IMR-90 (cell line): ENCODE data around the gene NT5DC3. TPM values are rescaled to one million over a fixed set of nuclear protein-coding genes. Genes with fewer than 3 reads are reported as not detected.

Experiments used
- ATAC-seq: fragments of 200-7000 bp; cut with Tn5 transposase; 2 replicates; pipeline ENCODE4 v1.9.1; 2020; ENCODE audit warnings: low read depth, mild to moderate bottlenecking, moderate library complexity
- BruUV-seq: library from RNA; stranded (reverse); fragments of 400-500 nt; replicated peaks from 2 replicates; lab custom pipeline; 2021; lab: Mats Ljungman, UMichigan
- CTCF ChIA-PET: fragments of 300-600 bp; formaldehyde crosslinking; extraction: SDS; loops from one replicate; lab custom pipeline; 2021; ENCODE audit warnings: antibody characterized with exemption; lab: Yijun Ruan, JAX
- POLR2A ChIA-PET: fragments of 300-600 bp; sonication (Branson Sonifier 250); formaldehyde crosslinking; loops from one replicate; lab custom pipeline; 2022; ENCODE audit warnings: antibody characterized with exemption; ENCODE audit not compliant: unreplicated experiment; lab: Charles Lee
- DNase-seq: peaks from one replicate; pipeline ENCODE4 v3.0.0; 2013
- H2AFZ ChIP-seq: replicated peaks from 2 replicates; pipeline ENCODE3; 2013; ENCODE audit warnings: low read length, mild to moderate bottlenecking; ENCODE audit not compliant: poor library complexity
- H2AK5ac ChIP-seq: 2 replicates; pipeline ENCODE4 v1.6.1; 2013; ENCODE audit warnings: low read depth, low read length, inconsistent platforms
- H2AK9ac ChIP-seq: replicated peaks from 2 replicates; pipeline ENCODE3; 2013; ENCODE audit warnings: mild to moderate bottlenecking, low read depth, low read length, moderate library complexity; ENCODE audit not compliant: poor library complexity
- H2BK120ac ChIP-seq: 2 replicates; pipeline ENCODE4 v1.6.1; 2013; ENCODE audit warnings: low read depth, low read length, inconsistent platforms
- H2BK15ac ChIP-seq: 3 replicates; pipeline ENCODE4 v1.6.1; 2013; ENCODE audit warnings: low read depth, low read length, inconsistent platforms
- H2BK20ac ChIP-seq: 2 replicates; pipeline ENCODE4 v1.6.1; 2013; ENCODE audit warnings: low read depth, mild to moderate bottlenecking, inconsistent platforms, low read length, moderate library complexity
- H2BK5ac ChIP-seq: 2 replicates; pipeline ENCODE4 v1.6.1; 2013; ENCODE audit warnings: mild to moderate bottlenecking, low read depth, low read length, inconsistent platforms; ENCODE audit not compliant: poor library complexity, severe bottlenecking
- H3K14ac ChIP-seq: replicated peaks from 2 replicates; pipeline ENCODE4 v1.6.1; 2013; ENCODE audit warnings: low read depth, low read length, inconsistent platforms
- H3K18ac ChIP-seq: 2 replicates; pipeline ENCODE4 v1.6.1; 2013; ENCODE audit warnings: low read depth, low read length, control low read depth
- H3K23ac ChIP-seq: 2 replicates; pipeline ENCODE4 v1.6.1; 2013; ENCODE audit warnings: low read depth, low read length, inconsistent platforms
- H3K27ac ChIP-seq: 2 replicates; pipeline ENCODE4 v1.5.1; 2013; ENCODE audit warnings: mild to moderate bottlenecking, control low read depth, low read length; ENCODE audit not compliant: insufficient read depth
- H3K27me3 ChIP-seq: 2 replicates; pipeline ENCODE4 v1.6.1; 2013; ENCODE audit warnings: low read length; ENCODE audit not compliant: control insufficient read depth, insufficient read depth
- H3K36me3 ChIP-seq: 2 replicates; pipeline ENCODE4 v1.6.1; 2013; ENCODE audit warnings: low read length, mixed read lengths; ENCODE audit not compliant: control insufficient read depth, insufficient read depth
- H3K4ac ChIP-seq: 2 replicates; pipeline ENCODE4 v1.6.1; 2013; ENCODE audit warnings: low read depth, low read length, inconsistent platforms
- H3K4me1 ChIP-seq: 2 replicates; pipeline ENCODE4 v1.6.1; 2013; ENCODE audit warnings: low read length, mixed read lengths; ENCODE audit not compliant: control insufficient read depth, insufficient read depth
- H3K4me2 ChIP-seq: 2 replicates; pipeline ENCODE4 v1.6.1; 2013; ENCODE audit warnings: low read depth, mild to moderate bottlenecking, control low read depth, low read length, moderate library complexity
- H3K4me3 ChIP-seq: 2 replicates; pipeline ENCODE4 v1.5.1; 2013; ENCODE audit warnings: low read depth, mild to moderate bottlenecking, control low read depth, low read length, moderate library complexity; ENCODE audit not compliant: insufficient read depth
- H3K56ac ChIP-seq: 2 replicates; pipeline ENCODE4 v1.6.1; 2013; ENCODE audit warnings: low read length, inconsistent platforms; ENCODE audit not compliant: insufficient read depth; ENCODE audit errors: extremely low read depth
- H3K79me1 ChIP-seq, 2 experiments: 2 replicates each; pipeline ENCODE4 v1.6.1; 2013; ENCODE audit warnings: low read length in 2 of 2, inconsistent platforms in 1 of 2, low read depth in 1 of 2
- H3K9ac ChIP-seq: 2 replicates; pipeline ENCODE4 v1.6.1; 2013; ENCODE audit warnings: low read depth, low read length, control low read depth
- H3K9me1 ChIP-seq: 2 replicates; pipeline ENCODE4 v1.6.1; 2013; ENCODE audit warnings: low read length, inconsistent platforms; ENCODE audit not compliant: insufficient read depth
- H3K9me3 ChIP-seq: 2 replicates; pipeline ENCODE4 v1.6.1; 2013; ENCODE audit warnings: low read length; ENCODE audit not compliant: control insufficient read depth, insufficient read depth
- H4K20me1 ChIP-seq: 2 replicates; pipeline ENCODE4 v1.6.1; 2013; ENCODE audit warnings: low read length, inconsistent platforms; ENCODE audit not compliant: insufficient read depth
- H4K5ac ChIP-seq: 2 replicates; pipeline ENCODE4 v1.6.1; 2013; ENCODE audit warnings: mild to moderate bottlenecking, low read depth, low read length, control low read depth
- H4K8ac ChIP-seq, 2 experiments: 2 replicates each; pipeline ENCODE4 v1.6.1; 2013; ENCODE audit warnings: low read depth in 2 of 2, low read length in 2 of 2, control low read depth in 1 of 2, inconsistent platforms in 1 of 2
- H4K91ac ChIP-seq: 2 replicates; pipeline ENCODE4 v1.6.1; 2013; ENCODE audit warnings: low read depth, low read length, inconsistent platforms; ENCODE audit not compliant: insufficient read depth
- BHLHE40 ChIP-seq: fragments of 150-350 bp; IDR thresholded peaks from 2 replicates; pipeline ENCODE4 v1.6.1; 2016; ENCODE audit warnings: mild to moderate bottlenecking, low read depth, low read length
- CEBPB ChIP-seq: IDR thresholded peaks from 2 replicates; pipeline ENCODE4 v1.6.1; 2012; ENCODE audit warnings: low read depth, low read length, improper control_type of control experiment
- CHD1 ChIP-seq: IDR thresholded peaks from 2 replicates; pipeline ENCODE4 v1.6.1; 2012; ENCODE audit warnings: low read depth, low read length, improper control_type of control experiment
- CTCF ChIP-seq: conservative IDR thresholded peaks from 2 replicates; pipeline ENCODE4 v1.5.1; 2012; ENCODE audit warnings: mild to moderate bottlenecking, low read depth, low read length, improper control_type of control experiment
- ELK1 ChIP-seq: fragments of 150-350 bp; IDR thresholded peaks from 2 replicates; pipeline ENCODE4 v1.6.1; 2016; ENCODE audit warnings: low read depth, mild to moderate bottlenecking, low read length, moderate library complexity, borderline replicate concordance
- FOS ChIP-seq: fragments of 150-350 bp; IDR thresholded peaks from 2 replicates; pipeline ENCODE4 v1.6.1; 2016; ENCODE audit warnings: low read depth, low read length
- MAFK ChIP-seq: IDR thresholded peaks from 2 replicates; pipeline ENCODE4 v1.6.1; 2012; ENCODE audit warnings: low read depth, low read length, improper control_type of control experiment
- MAZ ChIP-seq: IDR thresholded peaks from 2 replicates; pipeline ENCODE4 v1.6.1; 2012; ENCODE audit warnings: low read depth, mild to moderate bottlenecking, low read length, improper control_type of control experiment, moderate library complexity, borderline replicate concordance
- MXI1 ChIP-seq: IDR thresholded peaks from 2 replicates; pipeline ENCODE4 v1.6.1; 2012; ENCODE audit warnings: low read depth, mild to moderate bottlenecking, low read length, moderate library complexity, borderline replicate concordance
- NFE2L2 ChIP-seq: fragments of 150-350 bp; IDR thresholded peaks from 2 replicates; pipeline ENCODE4 v1.6.1; 2016; ENCODE audit warnings: low read depth, mild to moderate bottlenecking, low read length
- RAD21 ChIP-seq: IDR thresholded peaks from 2 replicates; pipeline ENCODE4 v1.6.1; 2012; ENCODE audit warnings: low read length, improper control_type of control experiment
- RCOR1 ChIP-seq: IDR thresholded peaks from 2 replicates; pipeline ENCODE4 v1.6.1; 2012; ENCODE audit warnings: mild to moderate bottlenecking, low read length, improper control_type of control experiment; ENCODE audit not compliant: insufficient replicate concordance
- RFX5 ChIP-seq: IDR thresholded peaks from 2 replicates; pipeline ENCODE4 v1.8.0; 2012; ENCODE audit warnings: low read depth, mild to moderate bottlenecking, low read length, moderate library complexity
- SMC3 ChIP-seq: fragments of 150-350 bp; IDR thresholded peaks from 2 replicates; pipeline ENCODE4 v1.6.1; 2016; ENCODE audit warnings: low read depth, mild to moderate bottlenecking, antibody characterized with exemption, low read length, moderate library complexity
- USF2 ChIP-seq: fragments of 150-350 bp; IDR thresholded peaks from 2 replicates; pipeline ENCODE4 v1.6.1; 2017; ENCODE audit warnings: mild to moderate bottlenecking, antibody characterized with exemption, low read length, low read depth
- WGBS, 2 experiments: methylation state at CpG; one replicate each; pipeline versions ENCODE4 v1.1.5 to v1.1.7; 2013; ENCODE audit warnings: missing lambda C conversion rate in 2 of 2; ENCODE audit not compliant: insufficient read length in 1 of 2; ENCODE audit errors: extremely low coverage in 2 of 2; 5-methylcytosine and 5-hydroxymethylcytosine counted together
- dilution Hi-C: fragments of 300-500 bp; cut with HindIII; formaldehyde crosslinking; loops from one replicate; pipeline ENCODE4 v1.14.3; 2018; ENCODE audit warnings: low sequenced_read_pairs; ENCODE audit not compliant: unreplicated experiment
- in situ Hi-C: fragments of 300-500 bp; cut with MboI; formaldehyde crosslinking; loops from 3 replicates; pipeline ENCODE4 v1.14.3; 2019; ENCODE audit warnings: low sequenced_read_pairs, inconsistent platforms, mixed read lengths
- intact Hi-C: fragments of 100-400 bp; cut with micrococcal nuclease; formaldehyde crosslinking; loops from 2 replicates; pipeline ENCODE4 v1.10.0; 2022
- polyA plus RNA-seq, 3 experiments: library from polyadenylated mRNA; depleted of rRNA; stranded (reverse); fragments of >200 nt; gene quantifications; 2 replicates each; pipeline ENCODE4 v1.2.3, GENCODE V29; 2012; ENCODE audit warnings: low replicate concordance in 1 of 3
- total RNA-seq: library from RNA; depleted of rRNA; stranded (reverse); fragments of >200 nt; gene quantifications from 2 replicates; pipeline ENCODE4 v1.2.3, GENCODE V29; 2012

NT5DC3 gene
- total and polyA plus RNA-seq, 2 of the 4 experiments (the other 2 are of a cell fraction): 7.3 to 17.6 TPM

- H3K27ac ChIP-seq: no peak overlapping the region
- no peak for DNase-seq
- no peak overlapping the region for H2BK5ac ChIP-seq
- H3K23ac ChIP-seq: no peak overlapping the region
- no peak overlapping the region for H3K4me3 ChIP-seq
- BruUV-seq: no TSS peak
- no peak overlapping the region for H3K9ac ChIP-seq
- H3K79me1 ChIP-seq: no peaks in the 10 kb centered on the region
- peaks cover 5% of the 10 kb centered on the region for H3K36me3 ChIP-seq
- no peak overlapping the region for H2AFZ ChIP-seq
- ChIA-PET CTCF (no interaction called here), POLR2A (no interaction called here)
- no peak overlapping the region for H3K56ac ChIP-seq
- H4K20me1 ChIP-seq: no peaks in the 10 kb centered on the region
- 0 out of 2 replicates have a peak, but pooled peaks cover 3% of the 10 kb centered on the region for H3K9me1 ChIP-seq
- TF ChIP-seq USF2 (no peak), RFX5 (no peak), RCOR1 (no peak), NFE2L2 (no peak), CEBPB (no peak), CTCF (no peak), MAZ (no peak), MAFK (no peak), RAD21 (no peak), CHD1 (no peak), MXI1 (no peak), ELK1 (no peak), BHLHE40 (no peak), SMC3 (no peak), FOS (no peak)
- no peaks in the 10 kb centered on the region for H3K27me3 ChIP-seq
- H3K4ac ChIP-seq: no peak overlapping the region
- no peak overlapping the region for H3K4me2 ChIP-seq
- H4K5ac ChIP-seq: no peak overlapping the region
- no peak overlapping the region for H2BK15ac ChIP-seq
- H3K14ac ChIP-seq: no peak overlapping the region
- H2AK9ac ChIP-seq: no peak overlapping the region
- no peaks in the 10 kb centered on the region; the same call in 1 of the 2 replicates for H3K4me1 ChIP-seq
- in situ Hi-C loops: no loop called here
- WGBS, 2 experiments: 100% methylated on average over 4 of the region's 5 CpGs; no CpG with 5 or more reads in 1 of the 2 experiments
- H4K8ac ChIP-seq: no peak overlapping the region
- H2BK120ac ChIP-seq: no peak overlapping the region
- H3K9me3 ChIP-seq: no peaks in the 10 kb centered on the region
- dilution Hi-C loops: no loop called here
- no peak overlapping the region for H4K91ac ChIP-seq
- ATAC-seq: no peak
- H2AK5ac ChIP-seq: no peak overlapping the region
- H3K18ac ChIP-seq: no peak overlapping the region
- H2BK20ac ChIP-seq: no peak overlapping the region
- intact Hi-C loops: no loop called here
These were observed 75.7 kb downstream of the NT5DC3 start for GRCh38 chr12:103765322-103765721.
